AG10803 (cell line): Measurements from ENCODE around the gene AQP1.

Experiments used
- DNase-seq: peaks from one replicate; pipeline ENCODE4 v3.0.0; 2010; ENCODE audit warnings: low read depth
- H3K4me3 ChIP-seq: 2 replicates; pipeline ENCODE4 v1.5.1; 2011; ENCODE audit warnings: mild to moderate bottlenecking, low read length, control low read depth
- TF ChIP-seq, protein P1 (sequence below): conservative IDR thresholded peaks from 2 replicates; pipeline ENCODE4 v1.5.1; 2011; ENCODE audit warnings: mild to moderate bottlenecking, low read length, control low read depth, inconsistent platforms

The AQP1 gene

GRCh38 chr7:30971840-30972563, 60.3 kb downstream of the AQP1 start:
- TF ChIP-seq, protein P1, sequence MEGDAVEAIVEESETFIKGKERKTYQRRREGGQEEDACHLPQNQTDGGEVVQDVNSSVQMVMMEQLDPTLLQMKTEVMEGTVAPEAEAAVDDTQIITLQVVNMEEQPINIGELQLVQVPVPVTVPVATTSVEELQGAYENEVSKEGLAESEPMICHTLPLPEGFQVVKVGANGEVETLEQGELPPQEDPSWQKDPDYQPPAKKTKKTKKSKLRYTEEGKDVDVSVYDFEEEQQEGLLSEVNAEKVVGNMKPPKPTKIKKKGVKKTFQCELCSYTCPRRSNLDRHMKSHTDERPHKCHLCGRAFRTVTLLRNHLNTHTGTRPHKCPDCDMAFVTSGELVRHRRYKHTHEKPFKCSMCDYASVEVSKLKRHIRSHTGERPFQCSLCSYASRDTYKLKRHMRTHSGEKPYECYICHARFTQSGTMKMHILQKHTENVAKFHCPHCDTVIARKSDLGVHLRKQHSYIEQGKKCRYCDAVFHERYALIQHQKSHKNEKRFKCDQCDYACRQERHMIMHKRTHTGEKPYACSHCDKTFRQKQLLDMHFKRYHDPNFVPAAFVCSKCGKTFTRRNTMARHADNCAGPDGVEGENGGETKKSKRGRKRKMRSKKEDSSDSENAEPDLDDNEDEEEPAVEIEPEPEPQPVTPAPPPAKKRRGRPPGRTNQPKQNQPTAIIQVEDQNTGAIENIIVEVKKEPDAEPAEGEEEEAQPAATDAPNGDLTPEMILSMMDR = no peak
- H3K4me3 ChIP-seq = no peak overlapping the region
- no peak for DNase-seq

DNA sequence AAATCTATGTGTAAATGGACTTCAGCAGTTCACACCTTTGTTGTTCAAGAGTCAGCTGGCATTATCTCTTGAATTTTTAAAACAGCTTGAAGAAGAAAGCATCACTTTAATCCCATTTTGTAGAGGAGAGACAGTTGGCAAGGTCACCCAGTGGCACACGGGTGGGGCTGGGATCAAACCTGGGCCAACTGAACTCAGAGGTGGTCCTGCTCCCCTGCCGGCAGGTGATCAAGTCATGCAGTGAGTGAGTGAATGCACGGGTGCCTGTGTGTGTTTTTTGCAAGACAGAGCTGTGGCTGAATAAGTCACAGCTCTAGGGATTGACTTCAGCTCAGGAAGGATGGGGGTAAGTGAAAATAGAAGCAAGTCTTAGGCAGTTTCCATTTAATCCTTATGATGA, 61.6 kb downstream of the AQP1 start:
- TF ChIP-seq, protein P1 = no peak
- no peak overlapping the region for H3K4me3 ChIP-seq
- DNase-seq = no peak

DNA sequence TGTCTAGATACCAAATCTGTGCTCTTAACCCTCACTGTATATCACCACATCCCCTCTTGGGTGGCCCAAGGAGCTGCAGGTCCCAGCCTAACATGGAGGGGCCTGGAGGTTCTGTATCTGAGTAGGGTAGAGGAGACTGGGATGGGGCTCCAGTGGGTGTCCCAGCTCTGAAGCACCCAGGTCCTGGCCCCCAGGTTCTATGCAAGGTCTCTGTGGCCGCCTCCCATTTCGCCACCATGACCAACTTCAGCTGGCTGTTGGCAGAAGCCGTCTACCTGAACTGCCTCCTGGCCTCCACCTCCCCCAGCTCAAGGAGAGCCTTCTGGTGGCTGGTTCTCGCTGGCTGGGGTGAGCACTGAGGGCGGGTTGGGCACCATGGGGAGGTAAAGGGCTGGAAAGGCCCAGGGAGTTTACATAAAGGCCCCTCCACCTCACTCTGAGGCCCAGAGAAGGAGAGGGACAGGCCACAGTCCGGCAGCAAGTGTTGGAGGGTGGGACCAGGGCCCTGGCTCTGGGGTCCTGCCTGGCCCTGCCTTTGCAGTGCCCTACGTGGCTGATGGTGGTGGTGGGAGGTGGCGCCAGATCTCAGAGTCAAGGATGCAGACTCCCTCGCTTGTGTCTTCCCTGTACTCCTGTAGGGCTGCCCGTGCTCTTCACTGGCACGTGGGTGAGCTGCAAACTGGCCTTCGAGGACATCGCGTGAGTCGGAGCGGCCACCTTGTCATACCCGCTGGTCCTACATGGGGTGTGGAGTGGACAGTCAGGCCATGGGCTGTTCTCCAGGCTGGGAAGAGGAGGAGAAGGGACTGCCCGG, 62.3 kb downstream of the AQP1 start:
- no peak for DNase-seq
- H3K4me3 ChIP-seq = no peak overlapping the region
- TF ChIP-seq, protein P1 = no peak

DNA sequence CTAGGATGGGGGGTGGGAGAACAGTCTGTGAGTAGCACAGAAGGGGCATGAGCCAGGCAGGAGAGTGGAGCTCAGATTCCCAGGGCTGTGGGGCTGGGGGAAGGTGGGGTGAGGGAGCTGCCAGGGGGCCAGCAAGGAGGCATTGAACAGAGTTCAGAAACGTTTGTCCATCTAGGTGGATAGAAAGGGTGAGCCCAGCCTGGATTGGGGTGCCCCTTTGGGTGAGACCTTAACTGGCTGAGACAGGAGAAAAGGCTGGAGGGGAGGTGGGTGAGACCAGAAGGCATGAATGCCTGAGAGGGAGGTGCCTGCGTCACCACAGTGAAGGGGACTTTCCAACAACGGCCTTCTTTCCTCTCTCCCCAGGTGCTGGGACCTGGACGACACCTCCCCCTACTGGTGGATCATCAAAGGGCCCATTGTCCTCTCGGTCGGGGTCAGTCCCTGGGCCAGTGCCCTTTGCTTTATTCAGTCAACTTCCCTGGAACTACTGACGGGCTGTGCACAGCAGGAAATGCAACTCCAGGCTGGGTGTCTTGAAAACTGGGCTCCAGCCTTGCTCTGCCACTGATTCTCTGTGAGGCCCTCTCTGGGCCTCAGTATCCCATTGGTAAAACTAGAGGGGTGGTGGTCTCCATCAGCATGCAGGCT, 63.1 kb downstream of the AQP1 start:
- peak; percentile 38 for DNase-seq
- no peak overlapping the region for H3K4me3 ChIP-seq
- TF ChIP-seq, protein P1 = peak; percentile 69
